ENCODE data around the gene LRRK1.

Gene LRRK1

DNA sequence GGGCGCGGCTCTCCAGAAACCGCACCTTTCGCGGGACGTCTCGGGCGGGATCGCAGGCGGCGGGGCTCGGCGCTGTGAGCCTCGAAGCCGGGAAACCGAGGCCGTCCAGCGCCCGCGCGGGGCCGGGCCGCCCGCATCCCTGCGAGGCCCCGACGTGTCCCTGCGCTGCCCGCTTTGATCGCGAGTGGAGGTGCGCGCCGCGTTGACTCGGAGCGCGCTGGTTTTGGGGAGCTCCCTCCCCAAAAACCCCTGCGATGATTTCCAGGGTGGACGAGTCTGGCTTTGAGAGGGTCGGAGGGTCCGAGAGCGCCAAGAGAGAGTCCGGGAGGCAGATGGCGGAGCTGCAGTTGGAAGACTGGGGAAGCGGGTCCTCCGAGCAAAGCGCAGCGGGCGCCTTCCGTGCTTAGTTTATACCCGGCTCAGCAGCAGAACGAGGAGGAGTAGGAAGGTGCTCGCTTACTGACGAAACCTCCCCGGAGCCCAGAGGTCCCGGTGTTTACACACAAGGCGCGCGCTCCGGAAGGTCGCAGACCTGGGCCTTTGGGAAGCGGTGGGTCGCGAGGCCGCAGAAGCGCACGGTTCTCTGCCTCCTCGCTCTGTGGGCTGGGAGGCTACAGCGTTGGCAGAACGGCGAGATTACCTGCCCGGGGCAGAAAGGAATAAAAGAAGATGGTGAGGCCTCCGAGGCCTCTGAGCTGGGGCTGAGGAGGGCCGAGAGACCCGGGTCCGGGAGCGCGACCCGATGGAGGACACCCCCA is 38.8 kb upstream of the LRRK1 start:
- Histone ChIP-seq H3K4me1 (ENCODE audit: insufficient read depth, low read length) (peaks cover 7% of the 10 kb centered on the region; the same call in 1 of the 2 replicates), H3K27me3 (ENCODE audit: insufficient read depth, low read length) (peaks cover 95% of the 10 kb centered on the region), H3K9me3 (ENCODE audit: insufficient read depth, low read depth, low read length) (no peaks in the 10 kb centered on the region), H3K36me3 (ENCODE audit: insufficient read depth, low read length) (no peaks in the 10 kb centered on the region), H3K27ac (ENCODE audit: low read depth, low read length) (no peak overlapping the region), H3K9ac (ENCODE audit: low read depth, low read length) (peak overlapping the region; percentile 39; the same call in 1 of the 2 replicates), H3K4me3 (ENCODE audit: low read length) (peak overlapping the region; percentile 60)
- 2% methylated on average over 80 of the region's 80 CpGs for WGBS

GRCh38 chr15:100880897-100881242 is 38.3 kb upstream of the LRRK1 start:
- WGBS: 36% methylated on average over 10 of the region's 10 CpGs
- H3K4me3 ChIP-seq (ENCODE audit: low read length): peak overlapping the region; percentile 60
- no peaks in the 10 kb centered on the region for H3K36me3 ChIP-seq (ENCODE audit: insufficient read depth, low read length)
- peaks cover 7% of the 10 kb centered on the region; the same call in 1 of the 2 replicates for H3K4me1 ChIP-seq (ENCODE audit: insufficient read depth, low read length)
- no peak overlapping the region for H3K9ac ChIP-seq (ENCODE audit: low read depth, low read length)
- peaks cover 95% of the 10 kb centered on the region for H3K27me3 ChIP-seq (ENCODE audit: insufficient read depth, low read length)
- no peak overlapping the region for H3K27ac ChIP-seq (ENCODE audit: low read depth, low read length)
- H3K9me3 ChIP-seq (ENCODE audit: insufficient read depth, low read depth, low read length): no peaks in the 10 kb centered on the region

DNA sequence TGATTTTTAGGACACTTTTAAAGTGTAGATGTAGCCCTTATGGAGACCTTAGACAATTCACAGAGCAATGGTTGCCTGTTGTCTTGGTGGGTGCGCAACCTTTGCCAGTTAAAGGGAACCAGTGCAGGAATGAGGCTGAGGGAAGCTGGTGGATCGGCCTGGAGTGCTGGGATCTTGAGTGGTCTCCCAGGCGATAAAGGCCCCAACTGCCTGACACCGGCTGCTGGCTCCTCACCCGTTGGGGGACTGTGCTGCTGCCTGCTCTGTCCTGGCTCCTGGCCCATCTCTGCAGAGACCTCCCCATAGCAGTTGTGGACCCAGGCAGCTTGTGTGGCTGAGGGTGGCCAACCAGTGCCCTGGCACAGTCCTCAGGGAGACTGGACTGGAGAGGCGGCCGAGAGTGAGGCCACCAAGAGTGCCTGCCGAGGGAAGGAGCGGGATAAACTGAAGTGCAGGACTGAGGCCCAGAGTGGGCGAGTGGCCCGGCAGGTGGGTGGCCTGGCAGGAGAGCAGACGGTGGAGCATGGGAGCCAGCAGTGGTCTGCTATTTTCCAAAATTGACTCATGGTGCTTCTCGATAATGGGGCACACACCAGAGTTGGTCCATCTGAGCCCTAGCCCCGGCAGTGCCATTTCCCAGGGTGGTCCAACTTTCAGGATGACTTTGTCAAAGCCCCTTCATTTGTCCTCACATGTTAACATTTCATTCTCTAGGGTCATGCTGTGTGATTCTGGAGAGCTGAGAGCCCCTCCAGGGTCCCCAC is 37.4 kb upstream of the LRRK1 start:
- no peak overlapping the region for H3K27ac ChIP-seq (ENCODE audit: low read depth, low read length)
- no peak overlapping the region for H3K4me3 ChIP-seq (ENCODE audit: low read length)
- H3K9me3 ChIP-seq (ENCODE audit: insufficient read depth, low read depth, low read length): no peaks in the 10 kb centered on the region
- H3K27me3 ChIP-seq (ENCODE audit: insufficient read depth, low read length): peaks cover 90% of the 10 kb centered on the region
- no peaks in the 10 kb centered on the region for H3K36me3 ChIP-seq (ENCODE audit: insufficient read depth, low read length)
- 93% methylated on average over 14 of the region's 14 CpGs for WGBS
- H3K9ac ChIP-seq (ENCODE audit: low read depth, low read length): no peak overlapping the region
- peaks cover 7% of the 10 kb centered on the region; the same call in 1 of the 2 replicates for H3K4me1 ChIP-seq (ENCODE audit: insufficient read depth, low read length)

DNA sequence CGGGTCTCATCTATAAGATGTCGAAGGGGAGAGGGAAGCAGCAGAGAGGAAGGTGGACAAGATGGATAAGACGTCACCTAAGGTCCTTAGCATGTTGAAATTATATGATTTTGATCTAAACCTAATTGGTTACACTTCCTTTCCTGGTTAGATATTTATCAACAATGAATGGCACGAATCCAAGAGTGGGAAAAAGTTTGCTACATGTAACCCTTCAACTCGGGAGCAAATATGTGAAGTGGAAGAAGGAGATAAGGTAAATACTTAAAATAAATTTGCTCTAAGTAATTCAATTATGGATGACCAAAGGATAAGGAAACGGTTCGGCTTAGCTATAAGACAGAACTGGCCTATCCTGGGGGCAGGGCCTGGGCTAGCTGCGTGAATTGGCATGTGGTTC is 34.0 kb upstream of the LRRK1 start:
- peaks cover 56% of the 10 kb centered on the region for H3K27me3 ChIP-seq (ENCODE audit: insufficient read depth, low read length)
- no peak overlapping the region for H3K27ac ChIP-seq (ENCODE audit: low read depth, low read length)
- 0 out of 2 replicates have a peak, but pooled peaks cover 5% of the 10 kb centered on the region for H3K4me1 ChIP-seq (ENCODE audit: insufficient read depth, low read length)
- H3K4me3 ChIP-seq (ENCODE audit: low read length): no peak overlapping the region
- no peak overlapping the region for H3K9ac ChIP-seq (ENCODE audit: low read depth, low read length)
- H3K9me3 ChIP-seq (ENCODE audit: insufficient read depth, low read depth, low read length): no peaks in the 10 kb centered on the region
- 95% methylated on average over 8 of the region's 8 CpGs for WGBS
- no peaks in the 10 kb centered on the region for H3K36me3 ChIP-seq (ENCODE audit: insufficient read depth, low read length)

GRCh38 chr15:100885811-100886210 is 33.3 kb upstream of the LRRK1 start:
- 83% methylated on average over 7 of the region's 7 CpGs for WGBS
- H3K9ac ChIP-seq (ENCODE audit: low read depth, low read length): no peak overlapping the region
- no peak overlapping the region for H3K4me3 ChIP-seq (ENCODE audit: low read length)
- H3K4me1 ChIP-seq (ENCODE audit: insufficient read depth, low read length): 0 out of 2 replicates have a peak, but pooled peaks cover 5% of the 10 kb centered on the region
- no peak overlapping the region for H3K27ac ChIP-seq (ENCODE audit: low read depth, low read length)
- H3K9me3 ChIP-seq (ENCODE audit: insufficient read depth, low read depth, low read length): no peaks in the 10 kb centered on the region
- H3K36me3 ChIP-seq (ENCODE audit: insufficient read depth, low read length): no peaks in the 10 kb centered on the region
- peaks cover 49% of the 10 kb centered on the region for H3K27me3 ChIP-seq (ENCODE audit: insufficient read depth, low read length)

GRCh38 chr15:100887211-100887913 is 31.8 kb upstream of the LRRK1 start:
- Histone ChIP-seq H3K9me3 (ENCODE audit: insufficient read depth, low read depth, low read length) (no peaks in the 10 kb centered on the region), H3K4me3 (ENCODE audit: low read length) (no peak overlapping the region), H3K9ac (ENCODE audit: low read depth, low read length) (no peak overlapping the region), H3K4me1 (ENCODE audit: insufficient read depth, low read length) (0 out of 2 replicates have a peak, but pooled peaks cover 10% of the 10 kb centered on the region), H3K27me3 (ENCODE audit: insufficient read depth, low read length) (peaks cover 34% of the 10 kb centered on the region), H3K36me3 (ENCODE audit: insufficient read depth, low read length) (no peaks in the 10 kb centered on the region), H3K27ac (ENCODE audit: low read depth, low read length) (no peak overlapping the region)
- WGBS: 94% methylated on average over 22 of the region's 22 CpGs

DNA sequence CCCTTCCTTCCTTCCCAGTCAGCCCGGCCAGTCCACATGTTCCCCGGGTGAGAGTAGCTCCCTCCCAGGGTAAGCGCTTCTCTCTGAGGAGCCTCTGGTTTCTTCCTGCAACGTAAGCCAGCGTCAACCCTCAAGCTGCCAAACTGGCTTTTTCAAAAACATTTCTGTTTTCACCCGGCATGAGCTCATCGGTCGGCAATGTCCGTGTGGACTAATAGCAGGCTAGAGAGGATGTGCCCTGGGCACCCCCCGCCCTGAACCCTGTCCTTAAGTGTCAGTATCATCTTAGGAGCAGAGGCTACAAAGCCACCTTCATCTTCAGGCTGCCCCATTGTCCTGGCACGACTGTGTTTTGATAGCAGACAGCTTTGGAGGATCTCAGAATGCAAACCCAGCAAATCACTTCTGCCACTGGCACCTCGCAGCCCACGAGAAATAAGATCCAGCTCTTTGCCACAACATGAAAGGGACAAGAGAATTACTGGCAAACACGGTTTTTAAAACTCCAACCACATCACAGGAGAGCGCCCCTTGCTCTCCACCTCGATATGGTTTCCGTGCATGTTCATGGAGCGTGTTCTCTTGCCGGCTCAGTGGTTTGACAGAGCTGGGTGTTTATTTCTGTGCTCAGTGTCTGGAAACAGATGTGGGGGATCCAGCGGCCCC is 29.6 kb upstream of the LRRK1 start:
- no peak overlapping the region for H3K4me3 ChIP-seq (ENCODE audit: low read length)
- WGBS: 82% methylated on average over 20 of the region's 20 CpGs
- no peak overlapping the region for H3K27ac ChIP-seq (ENCODE audit: low read depth, low read length)

GRCh38 chr15:100890051-100890720 is 29.0 kb upstream of the LRRK1 start:
- H3K36me3 ChIP-seq (ENCODE audit: insufficient read depth, low read length): no peaks in the 10 kb centered on the region
- no peaks in the 10 kb centered on the region for H3K9me3 ChIP-seq (ENCODE audit: insufficient read depth, low read depth, low read length)
- H3K4me1 ChIP-seq (ENCODE audit: insufficient read depth, low read length): 0 out of 2 replicates have a peak, but pooled peaks cover 10% of the 10 kb centered on the region
- no peak overlapping the region for H3K4me3 ChIP-seq (ENCODE audit: low read length)
- no peak overlapping the region for H3K9ac ChIP-seq (ENCODE audit: low read depth, low read length)
- H3K27me3 ChIP-seq (ENCODE audit: insufficient read depth, low read length): peaks cover 7% of the 10 kb centered on the region; the same call in 1 of the 2 replicates
- WGBS: 89% methylated on average over 10 of the region's 10 CpGs
- H3K27ac ChIP-seq (ENCODE audit: low read depth, low read length): no peak overlapping the region

More for the DNA sequence above, 29.6 kb upstream of the LRRK1 start:
- H3K36me3 ChIP-seq (ENCODE audit: insufficient read depth, low read length): no peaks in the 10 kb centered on the region
- H3K9ac ChIP-seq (ENCODE audit: low read depth, low read length): no peak overlapping the region
- H3K9me3 ChIP-seq (ENCODE audit: insufficient read depth, low read depth, low read length): no peaks in the 10 kb centered on the region
- H3K27me3 ChIP-seq (ENCODE audit: insufficient read depth, low read length): peaks cover 13% of the 10 kb centered on the region; the same call in 1 of the 2 replicates
- 0 out of 2 replicates have a peak, but pooled peaks cover 10% of the 10 kb centered on the region for H3K4me1 ChIP-seq (ENCODE audit: insufficient read depth, low read length)

DNA sequence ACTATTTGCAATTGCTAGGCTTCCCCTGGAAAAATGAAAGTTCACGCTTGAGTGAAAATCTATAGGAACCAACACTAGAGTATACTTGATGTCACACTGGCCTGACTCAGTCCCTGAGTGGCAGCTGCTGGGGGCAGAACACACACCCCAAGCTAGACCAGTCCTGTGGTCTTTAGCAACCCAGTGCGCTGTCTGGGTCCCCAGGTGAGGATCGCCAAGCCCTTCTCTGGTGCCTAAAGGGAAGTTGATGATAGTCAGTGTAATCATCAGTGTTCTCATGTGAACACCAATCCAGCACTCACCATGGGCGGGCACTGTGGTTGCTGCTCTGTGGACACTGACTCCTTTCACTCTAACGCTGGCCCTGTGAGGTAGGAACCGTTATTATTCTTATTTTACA is 28.3 kb upstream of the LRRK1 start:
- H3K27ac ChIP-seq (ENCODE audit: low read depth, low read length): no peak overlapping the region
- 0 out of 2 replicates have a peak, but pooled peaks cover 10% of the 10 kb centered on the region for H3K4me1 ChIP-seq (ENCODE audit: insufficient read depth, low read length)
- H3K9ac ChIP-seq (ENCODE audit: low read depth, low read length): no peak overlapping the region
- WGBS: 90% methylated on average over 6 of the region's 6 CpGs
- H3K27me3 ChIP-seq (ENCODE audit: insufficient read depth, low read length): peaks cover 4% of the 10 kb centered on the region; the same call in 1 of the 2 replicates
- no peak overlapping the region for H3K4me3 ChIP-seq (ENCODE audit: low read length)
- H3K36me3 ChIP-seq (ENCODE audit: insufficient read depth, low read length): no peaks in the 10 kb centered on the region
- no peaks in the 10 kb centered on the region for H3K9me3 ChIP-seq (ENCODE audit: insufficient read depth, low read depth, low read length)

DNA sequence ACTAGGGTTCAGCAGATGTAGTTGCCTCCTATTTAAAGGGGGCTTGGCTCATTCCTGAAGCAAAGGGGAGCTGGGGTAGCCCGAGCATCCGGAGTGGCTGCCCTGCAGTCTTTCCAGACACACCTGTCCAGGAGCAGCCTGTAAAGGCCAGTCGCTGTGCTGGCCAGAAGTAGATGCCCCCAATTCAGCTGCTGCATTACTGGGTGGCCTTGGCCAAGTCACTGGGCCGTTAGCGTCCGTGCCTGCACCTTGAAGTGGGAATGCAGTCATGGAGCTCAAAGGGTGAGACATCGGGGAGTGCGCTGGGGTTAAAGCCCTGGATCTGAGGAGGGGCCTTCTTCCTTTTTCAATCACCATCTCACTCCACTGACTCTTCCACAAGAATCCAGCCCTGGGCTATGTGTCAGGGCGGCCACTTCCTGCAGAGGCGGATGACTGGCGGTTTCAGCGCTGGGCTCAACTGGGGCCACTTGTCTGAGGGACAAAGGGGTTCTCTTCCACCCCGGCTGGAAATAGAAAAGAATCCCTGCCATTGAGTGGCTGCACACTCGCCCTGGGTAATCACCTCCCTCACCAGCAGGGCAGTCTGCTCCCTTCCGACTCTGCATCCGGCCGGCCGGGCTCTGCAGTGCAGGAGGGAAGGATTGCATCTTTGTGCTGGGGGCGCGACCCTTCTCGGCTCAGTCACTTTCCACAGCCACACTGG is 27.7 kb upstream of the LRRK1 start:
- Histone ChIP-seq H3K9ac (ENCODE audit: low read depth, low read length) (no peak overlapping the region), H3K4me3 (ENCODE audit: low read length) (no peak overlapping the region), H3K4me1 (ENCODE audit: insufficient read depth, low read length) (0 out of 2 replicates have a peak, but pooled peaks cover 10% of the 10 kb centered on the region), H3K27me3 (ENCODE audit: insufficient read depth, low read length) (0 out of 2 replicates have a peak, but pooled peaks cover 1% of the 10 kb centered on the region), H3K27ac (ENCODE audit: low read depth, low read length) (no peak overlapping the region), H3K36me3 (ENCODE audit: insufficient read depth, low read length) (no peaks in the 10 kb centered on the region), H3K9me3 (ENCODE audit: insufficient read depth, low read depth, low read length) (no peaks in the 10 kb centered on the region)
- WGBS: 81% methylated on average over 21 of the region's 21 CpGs
